Measurements from ENCODE around the gene CABP2.
"Not testable (repeated sequence)": the region's sequence is repeated elsewhere in the genome, so short reads cannot be mapped to it uniquely, and the experiment has no call there.

Gene CABP2

GRCh38 chr11:67494371-67495233 lies 28.6 kb downstream of the CABP2 start:
- DNase-seq (ENCODE audit: low read depth): no peak

- DNase-seq (ENCODE audit: low read depth): no peak
These were observed 29.5 kb downstream of the CABP2 start for GRCh38 chr11:67493548-67494370.

DNA sequence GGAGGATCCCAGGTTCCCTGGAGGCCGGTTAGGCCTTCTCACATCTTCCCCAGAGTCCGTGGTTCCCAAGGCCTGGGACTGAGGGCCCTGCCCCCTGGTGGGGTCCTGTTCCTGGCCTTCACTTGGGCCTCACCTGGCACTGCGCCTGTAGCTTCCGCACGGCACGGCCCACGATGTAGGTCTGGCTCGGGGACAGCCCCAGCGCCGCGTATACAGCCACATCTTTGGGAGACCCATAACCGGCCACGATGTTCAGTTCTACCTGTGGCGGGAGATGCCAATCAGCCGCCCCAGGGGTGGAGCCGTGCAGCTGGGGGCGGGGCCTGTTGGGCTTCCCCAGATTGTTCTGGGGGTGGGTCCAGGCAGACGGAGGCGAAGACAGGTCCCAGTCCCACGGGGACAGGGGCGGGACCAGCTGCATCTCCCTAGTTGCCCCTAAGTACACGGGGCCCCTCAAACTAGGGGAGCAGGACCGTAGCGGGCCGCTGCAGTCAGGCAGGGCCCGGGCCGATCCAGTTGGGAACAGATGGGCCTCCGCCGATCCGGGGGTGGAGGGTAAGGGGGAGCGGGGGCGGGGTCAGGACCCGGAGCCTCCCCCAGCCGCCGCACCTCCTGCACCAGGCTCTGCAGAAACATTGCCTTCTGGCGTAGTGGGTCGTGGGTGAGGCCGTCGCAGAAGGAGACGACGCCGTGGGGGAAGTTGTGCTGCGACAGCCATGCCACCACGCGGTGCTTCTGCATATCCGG lies 30.3 kb downstream of the CABP2 start:
- no peak for DNase-seq (ENCODE audit: low read depth)

- no peak for DNase-seq (ENCODE audit: low read depth)
These were observed 31.0 kb downstream of the CABP2 start for GRCh38 chr11:67492069-67492727.

- DNase-seq (ENCODE audit: low read depth): no peak
These were observed 31.8 kb downstream of the CABP2 start for GRCh38 chr11:67491276-67492068.

- no peak for DNase-seq (ENCODE audit: low read depth)
These were observed 32.5 kb downstream of the CABP2 start for GRCh38 chr11:67490727-67491065.

- DNase-seq (ENCODE audit: low read depth): no peak
These were observed 33.1 kb downstream of the CABP2 start for GRCh38 chr11:67489885-67490726.

GRCh38 chr11:67489203-67489884 lies 33.9 kb downstream of the CABP2 start:
- DNase-seq (ENCODE audit: low read depth): no peak

- DNase-seq (ENCODE audit: low read depth): no peak
These were observed 36.6 kb downstream of the CABP2 start for GRCh38 chr11:67486481-67487195.

GRCh38 chr11:67485873-67486361 lies 37.3 kb downstream of the CABP2 start:
- not testable (repeated sequence) for DNase-seq (ENCODE audit: low read depth)

- DNase-seq (ENCODE audit: low read depth): no peak
These were observed 38.4 kb downstream of the CABP2 start for GRCh38 chr11:67484847-67485311.

GRCh38 chr11:67483831-67484665 lies 39.2 kb downstream of the CABP2 start:
- DNase-seq (ENCODE audit: low read depth): no peak

- peak; percentile 92 for DNase-seq (ENCODE audit: low read depth)
These were observed 40.1 kb downstream of the CABP2 start, which contains the start of gene AIP for GRCh38 chr11:67482827-67483798. TSS of gene AIP (plus strand) at chr11:67483026. CDS start at chr11:67483159, 133 bp downstream.

- DNase-seq (ENCODE audit: low read depth): no peak
These were observed 40.9 kb downstream of the CABP2 start for GRCh38 chr11:67482275-67482826.

GRCh38 chr11:67477344-67478050 lies 45.7 kb downstream of the CABP2 start:
- DNase-seq (ENCODE audit: low read depth): not testable (repeated sequence)

Measured in non-pigmented ciliary epithelial cell (primary cell).